Panc1 (cell line): ENCODE measurements around the gene FBRS. TPM values are rescaled to one million over a fixed set of nuclear protein-coding genes. Genes with fewer than 3 reads are reported as not detected.

ENCODE experiments used
- ATAC-seq: fragments of 200-7000 bp; cut with Tn5 transposase; 2 replicates; pipeline ENCODE4 v1.9.1; 2020; ENCODE audit warnings: mild to moderate bottlenecking, moderate library complexity
- Bru-seq: library from RNA; stranded (reverse); fragments of 400-500 nt; gene quantifications from one replicate; lab custom pipeline; 2021; lab: Mats Ljungman, UMichigan
- BruChase-seq, 2 experiments: library from RNA; stranded (reverse); fragments of 400-500 nt; gene quantifications; one replicate each; lab custom pipeline; 2021; lab: Mats Ljungman, UMichigan
- BruUV-seq: library from RNA; stranded (reverse); fragments of 400-500 nt; replicated peaks from 2 replicates; lab custom pipeline; 2021; lab: Mats Ljungman, UMichigan
- CTCF ChIA-PET: fragments of 300-600 bp; sonication (Branson Sonifier 250); formaldehyde crosslinking; loops from one replicate; lab custom pipeline; 2022; ENCODE audit warnings: antibody characterized with exemption; lab: Charles Lee
- POLR2A ChIA-PET: fragments of 300-600 bp; sonication (Branson Sonifier 250); formaldehyde crosslinking; loops from one replicate; lab custom pipeline; 2022; ENCODE audit warnings: antibody characterized with exemption; lab: Charles Lee
- DNase-seq: peaks from one replicate; pipeline ENCODE4 v3.0.0-alpha.2; 2010; ENCODE audit warnings: low read depth, low spot score
- H3K27ac ChIP-seq: 2 replicates; pipeline ENCODE4 v1.5.1; 2011; ENCODE audit warnings: mild to moderate bottlenecking, low read length, inconsistent platforms
- H3K27me3 ChIP-seq: fragments of 200-500 bp; sonication (Bioruptor generic); 2 replicates; pipeline ENCODE4 v1.6.0; 2014; ENCODE audit warnings: low read length, inconsistent platforms; ENCODE audit not compliant: control insufficient read depth, insufficient read depth
- H3K36me3 ChIP-seq: fragments of 200-500 bp; sonication (Bioruptor generic); 2 replicates; pipeline ENCODE4 v1.5.1; 2014; ENCODE audit warnings: inconsistent platforms, mild to moderate bottlenecking, low read length, moderate library complexity; ENCODE audit not compliant: control insufficient read depth, insufficient read depth
- H3K4me1 ChIP-seq: 2 replicates; pipeline ENCODE4 v1.5.1; 2011; ENCODE audit warnings: inconsistent platforms, mild to moderate bottlenecking, low read length, moderate library complexity; ENCODE audit not compliant: control insufficient read depth, insufficient read depth
- H3K4me3 ChIP-seq, 2 experiments: 2 replicates each; pipeline ENCODE4 v1.5.1; 2011 to 2012; ENCODE audit warnings: low read depth in 2 of 2, low read length in 2 of 2, mild to moderate bottlenecking in 2 of 2, inconsistent platforms in 1 of 2, moderate library complexity in 1 of 2
- H3K9me3 ChIP-seq: fragments of 200-500 bp; sonication (Bioruptor generic); 2 replicates; pipeline ENCODE4 v1.5.1; 2014; ENCODE audit warnings: low read depth, mild to moderate bottlenecking, inconsistent platforms, low read length, moderate library complexity; ENCODE audit not compliant: control insufficient read depth, insufficient read depth
- CTCF ChIP-seq: fragments of 450-650 bp; IDR thresholded peaks from 2 replicates; pipeline ENCODE4 v1.5.1; 2017; ENCODE audit warnings: mild to moderate bottlenecking
- POLR2AphosphoS5 ChIP-seq: IDR thresholded peaks from 2 replicates; pipeline ENCODE4 v1.6.1; 2012; ENCODE audit warnings: mild to moderate bottlenecking, low read depth, low read length, moderate library complexity
- SIN3A ChIP-seq: IDR thresholded peaks from 2 replicates; pipeline ENCODE4 v1.6.1; 2012; ENCODE audit warnings: low read depth, mild to moderate bottlenecking, low read length, moderate library complexity, borderline replicate concordance; ENCODE audit not compliant: insufficient read depth
- TCF7L2 ChIP-seq: IDR thresholded peaks from 2 replicates; pipeline ENCODE4 v1.6.1; 2011; ENCODE audit warnings: mild to moderate bottlenecking, low read depth, low read length, inconsistent platforms
- in situ Hi-C: cut with HindIII; loops from 2 replicates; pipeline ENCODE4 v1.10.0; 2016; ENCODE audit warnings: low sequenced_read_pairs, low pct_unique_long_range_greater_than_20kb
- intact Hi-C: fragments of 100-400 bp; cut with micrococcal nuclease; formaldehyde crosslinking; loops from one replicate; pipeline ENCODE4 v1.10.0; 2022; ENCODE audit not compliant: unreplicated experiment
- long read RNA-seq: library from polyadenylated mRNA; unstranded; transcript quantifications from one replicate; pipeline ENCODE4 v2.0.0, GENCODE V29; 2021; ENCODE audit not compliant: unreplicated experiment
- polyA plus RNA-seq: library from polyadenylated mRNA; unstranded; fragments of >200 nt; gene quantifications from one replicate; pipeline ENCODE4 v1.2.1, GENCODE V29; 2012; ENCODE audit warnings: missing spikeins; ENCODE audit not compliant: insufficient read length
- total RNA-seq: library from RNA; stranded (reverse); gene quantifications from one replicate; pipeline ENCODE4 v1.2.1, GENCODE V29; 2021; ENCODE audit not compliant: unreplicated experiment
- TF ChIP-seq, protein P1 (sequence below), 2 experiments: IDR thresholded peaks; 2 replicates each; pipeline ENCODE4 v1.6.1; 2011 to 2012; ENCODE audit warnings: low read depth in 2 of 2, control low read depth in 1 of 2, low read length in 1 of 2, mild to moderate bottlenecking in 1 of 2, moderate library complexity in 1 of 2; ENCODE audit not compliant: insufficient read depth in 1 of 2

FBRS gene
- 103 TPM for total RNA-seq
- polyA plus RNA-seq = 102 TPM
- Bru-seq, nascent RNA = percentile 83 among the genes with signal in this experiment
- percentile 94 among the genes with signal in this experiment for BruChase-seq, experiment 1, labeled RNA remaining after a 2-hour chase
- percentile 95 among the genes with signal in this experiment for BruChase-seq, experiment 2, labeled RNA remaining after a 6-hour chase
- long read RNA-seq, partial matches to known transcripts = 2 of 65 reads
- long read RNA-seq, other reads (novel, unspliced or antisense) = 60 of 65 reads

DNA sequence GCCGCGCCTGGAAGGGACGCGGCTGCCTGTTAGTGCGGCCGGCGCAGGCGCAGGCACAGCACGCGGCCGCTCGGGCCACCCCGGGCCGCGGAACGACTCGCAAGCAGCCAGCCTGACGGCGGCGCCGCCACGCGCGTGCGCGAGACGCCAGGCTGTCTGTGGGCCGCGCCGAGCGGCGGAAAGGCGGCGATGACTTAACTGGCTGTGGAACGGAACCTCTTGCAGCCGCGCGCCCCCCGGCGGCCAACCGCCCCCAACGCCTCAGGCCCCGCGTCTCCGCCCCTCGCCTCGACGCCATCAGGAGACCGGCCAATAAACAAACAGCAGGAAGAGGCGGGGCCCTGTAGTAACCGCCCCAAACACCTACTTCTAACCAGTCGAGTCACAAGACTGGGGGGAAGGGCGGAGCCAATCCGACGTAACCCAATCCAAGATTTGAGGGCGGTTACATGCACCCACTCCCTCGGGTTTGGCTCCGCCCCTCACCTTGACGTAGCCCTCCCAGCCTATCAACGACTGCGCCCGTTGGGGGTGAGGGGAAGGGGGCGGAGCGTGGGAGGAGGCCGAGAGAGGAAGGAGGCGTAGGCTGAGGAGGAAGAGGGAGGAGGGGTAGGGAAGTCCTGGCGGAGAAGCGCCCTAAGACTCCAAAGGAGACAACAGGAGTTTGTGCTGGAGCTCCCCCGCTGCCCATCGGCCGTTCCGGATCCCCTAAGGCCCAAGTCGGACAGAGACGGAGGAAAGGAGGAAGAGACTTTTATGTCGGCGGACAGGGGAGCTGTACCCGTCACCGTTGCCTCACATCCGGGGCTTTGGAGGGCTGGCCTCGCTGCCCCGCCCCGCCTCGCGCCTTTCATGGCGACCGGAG is at the start of gene FBRS:
Gene FBRS (plus strand): TSS at position 566 of the 865 bp plus-strand sequence. CDS start 1,088 bp downstream, outside the sequence.
- no peaks in the 10 kb centered on the region for H3K27me3 ChIP-seq
- in situ Hi-C loops (no loop called here), intact Hi-C loops (no loop called here)
- peak within 1 kb of the TSS; percentile 89 to 90 for H3K4me3 ChIP-seq
- peaks cover 23% of the 10 kb centered on the region for H3K36me3 ChIP-seq
- POLR2A ChIA-PET = interaction anchor here (0.5 to 1.1 kb wide), 3 partner anchors 39 to 387 kb away, joined by 5 to 14 read pairs (median 5); no protein-coding TSS in a partner anchor
- TF ChIP-seq, protein P1, sequence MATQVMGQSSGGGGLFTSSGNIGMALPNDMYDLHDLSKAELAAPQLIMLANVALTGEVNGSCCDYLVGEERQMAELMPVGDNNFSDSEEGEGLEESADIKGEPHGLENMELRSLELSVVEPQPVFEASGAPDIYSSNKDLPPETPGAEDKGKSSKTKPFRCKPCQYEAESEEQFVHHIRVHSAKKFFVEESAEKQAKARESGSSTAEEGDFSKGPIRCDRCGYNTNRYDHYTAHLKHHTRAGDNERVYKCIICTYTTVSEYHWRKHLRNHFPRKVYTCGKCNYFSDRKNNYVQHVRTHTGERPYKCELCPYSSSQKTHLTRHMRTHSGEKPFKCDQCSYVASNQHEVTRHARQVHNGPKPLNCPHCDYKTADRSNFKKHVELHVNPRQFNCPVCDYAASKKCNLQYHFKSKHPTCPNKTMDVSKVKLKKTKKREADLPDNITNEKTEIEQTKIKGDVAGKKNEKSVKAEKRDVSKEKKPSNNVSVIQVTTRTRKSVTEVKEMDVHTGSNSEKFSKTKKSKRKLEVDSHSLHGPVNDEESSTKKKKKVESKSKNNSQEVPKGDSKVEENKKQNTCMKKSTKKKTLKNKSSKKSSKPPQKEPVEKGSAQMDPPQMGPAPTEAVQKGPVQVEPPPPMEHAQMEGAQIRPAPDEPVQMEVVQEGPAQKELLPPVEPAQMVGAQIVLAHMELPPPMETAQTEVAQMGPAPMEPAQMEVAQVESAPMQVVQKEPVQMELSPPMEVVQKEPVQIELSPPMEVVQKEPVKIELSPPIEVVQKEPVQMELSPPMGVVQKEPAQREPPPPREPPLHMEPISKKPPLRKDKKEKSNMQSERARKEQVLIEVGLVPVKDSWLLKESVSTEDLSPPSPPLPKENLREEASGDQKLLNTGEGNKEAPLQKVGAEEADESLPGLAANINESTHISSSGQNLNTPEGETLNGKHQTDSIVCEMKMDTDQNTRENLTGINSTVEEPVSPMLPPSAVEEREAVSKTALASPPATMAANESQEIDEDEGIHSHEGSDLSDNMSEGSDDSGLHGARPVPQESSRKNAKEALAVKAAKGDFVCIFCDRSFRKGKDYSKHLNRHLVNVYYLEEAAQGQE (IDR thresholded peaks at IDR 0.05; ENCODE audit: insufficient read depth in 1 of 2, low read depth in 2 of 2, low read length in 1 of 2) = 0 out of 4 replicates have a peak, but pooled peaks of 1 of the 2 experiments have one; percentile 30
- peak; percentile 97 for TF ChIP-seq CTCF
- peak; percentile 65 for TF ChIP-seq POLR2AphosphoS5
- TF ChIP-seq SIN3A = 0 out of 2 replicates have a peak, but pooled peaks have one; percentile 34
- TF ChIP-seq TCF7L2 = no peak
- CTCF ChIA-PET = interaction anchor here (0.6 kb wide), 1 partner anchor 7 kb away, joined by 4 read pairs; the partner anchor contains the start of gene PRR14
- H3K4me1 ChIP-seq = peaks cover 26% of the 10 kb centered on the region
- no TSS peak for BruUV-seq
- peak within 1 kb of the TSS; percentile 98 for H3K27ac ChIP-seq
- ATAC-seq = peak; percentile 89
- H3K9me3 ChIP-seq = no peaks in the 10 kb centered on the region
- DNase-seq = peak; percentile 99

- ATAC-seq (peak; percentile 74), DNase-seq (no peak)
- BruUV-seq = no TSS peak
- CTCF ChIA-PET = interaction anchor here (1.0 kb wide), 1 partner anchor 11 kb away, joined by 4 read pairs; no protein-coding TSS in a partner anchor
- POLR2A ChIA-PET = interaction anchor here (0.5 kb wide), 1 partner anchor 248 kb away, joined by 3 read pairs; no protein-coding TSS in a partner anchor
- Histone ChIP-seq H3K4me3 (peak overlapping the region; percentile 79 to 90), H3K36me3 (no peaks in the 10 kb centered on the region; the same call in 1 of the 2 replicates), H3K9me3 (no peaks in the 10 kb centered on the region), H3K27ac (peak overlapping the region; percentile 98), H3K27me3 (no peaks in the 10 kb centered on the region), H3K4me1 (peaks cover 14% of the 10 kb centered on the region)
- intact Hi-C loops (no loop called here), in situ Hi-C loops (no loop called here)
- TF ChIP-seq POLR2AphosphoS5 (no peak), SIN3A (no peak), CTCF (no peak), TCF7L2 (no peak)
- TF ChIP-seq, protein P1 (IDR thresholded peaks at IDR 0.05; ENCODE audit: insufficient read depth in 1 of 2, low read depth in 2 of 2, low read length in 1 of 2) = 0 out of 4 replicates have a peak, but pooled peaks of 1 of the 2 experiments have one; percentile 14
Measured at GRCh38 chr16:30609002-30609925, 49.0 kb upstream of the FBRS start.
